ENCODE measurements around the gene FBN3. TPM values are rescaled to one million over a fixed set of nuclear protein-coding genes. Genes with fewer than 3 reads are reported as not detected.

The FBN3 gene
- total and polyA plus RNA-seq, 8 donors, result 0.08 to 0.55 TPM; not detected in 6

DNA sequence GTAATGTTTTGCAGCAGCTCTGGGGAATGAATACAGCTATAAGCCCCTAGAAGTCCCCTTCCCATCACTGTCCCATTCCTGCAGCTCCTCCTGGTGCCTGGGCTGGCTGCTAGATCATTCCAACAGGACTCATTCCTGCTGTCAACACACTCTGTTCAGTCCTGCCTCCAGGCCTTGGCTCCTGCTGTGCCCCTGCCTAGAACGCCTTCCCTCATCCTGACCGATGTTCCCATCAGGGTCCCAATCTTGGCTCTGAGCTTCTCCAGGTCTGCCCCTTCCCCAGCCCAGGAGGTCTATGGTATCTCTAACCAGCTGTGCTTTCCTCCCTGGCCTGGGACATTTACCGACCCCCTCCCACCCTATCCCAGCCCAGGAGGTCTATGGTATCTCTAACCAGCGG lies 48.1 kb downstream of the FBN3 start:
- H3K4me1 ChIP-seq, result no peaks in the 10 kb centered on the region
- H3K27ac ChIP-seq, result no peak overlapping the region
- H3K4me3 ChIP-seq, result no peak overlapping the region
- peaks cover 5 to 13% (median 11%) of the 10 kb centered on the region in 4 donors for H3K9me3 ChIP-seq
- no peak for DNase-seq
- no peak for TF ChIP-seq POLR2AphosphoS5 (IDR thresholded peaks at IDR 0.05)
- no peak for TF ChIP-seq POLR2A (IDR thresholded peaks at IDR 0.05)
- TF ChIP-seq, protein P1, sequence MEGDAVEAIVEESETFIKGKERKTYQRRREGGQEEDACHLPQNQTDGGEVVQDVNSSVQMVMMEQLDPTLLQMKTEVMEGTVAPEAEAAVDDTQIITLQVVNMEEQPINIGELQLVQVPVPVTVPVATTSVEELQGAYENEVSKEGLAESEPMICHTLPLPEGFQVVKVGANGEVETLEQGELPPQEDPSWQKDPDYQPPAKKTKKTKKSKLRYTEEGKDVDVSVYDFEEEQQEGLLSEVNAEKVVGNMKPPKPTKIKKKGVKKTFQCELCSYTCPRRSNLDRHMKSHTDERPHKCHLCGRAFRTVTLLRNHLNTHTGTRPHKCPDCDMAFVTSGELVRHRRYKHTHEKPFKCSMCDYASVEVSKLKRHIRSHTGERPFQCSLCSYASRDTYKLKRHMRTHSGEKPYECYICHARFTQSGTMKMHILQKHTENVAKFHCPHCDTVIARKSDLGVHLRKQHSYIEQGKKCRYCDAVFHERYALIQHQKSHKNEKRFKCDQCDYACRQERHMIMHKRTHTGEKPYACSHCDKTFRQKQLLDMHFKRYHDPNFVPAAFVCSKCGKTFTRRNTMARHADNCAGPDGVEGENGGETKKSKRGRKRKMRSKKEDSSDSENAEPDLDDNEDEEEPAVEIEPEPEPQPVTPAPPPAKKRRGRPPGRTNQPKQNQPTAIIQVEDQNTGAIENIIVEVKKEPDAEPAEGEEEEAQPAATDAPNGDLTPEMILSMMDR (IDR thresholded peaks at IDR 0.05), result no peak
- TF ChIP-seq EP300 (IDR thresholded peaks at IDR 0.05), result no peak
- H3K27me3 ChIP-seq, result no peaks in the 10 kb centered on the region
- intact Hi-C loops (cut with DNase I; ENCODE audit: low total_unique reads), result no loop called here
- no peaks in the 10 kb centered on the region for H3K36me3 ChIP-seq
- 84 to 93% (median 90%) methylated on average over 4 of the region's 4 CpGs for WGBS, 5 donors

DNA sequence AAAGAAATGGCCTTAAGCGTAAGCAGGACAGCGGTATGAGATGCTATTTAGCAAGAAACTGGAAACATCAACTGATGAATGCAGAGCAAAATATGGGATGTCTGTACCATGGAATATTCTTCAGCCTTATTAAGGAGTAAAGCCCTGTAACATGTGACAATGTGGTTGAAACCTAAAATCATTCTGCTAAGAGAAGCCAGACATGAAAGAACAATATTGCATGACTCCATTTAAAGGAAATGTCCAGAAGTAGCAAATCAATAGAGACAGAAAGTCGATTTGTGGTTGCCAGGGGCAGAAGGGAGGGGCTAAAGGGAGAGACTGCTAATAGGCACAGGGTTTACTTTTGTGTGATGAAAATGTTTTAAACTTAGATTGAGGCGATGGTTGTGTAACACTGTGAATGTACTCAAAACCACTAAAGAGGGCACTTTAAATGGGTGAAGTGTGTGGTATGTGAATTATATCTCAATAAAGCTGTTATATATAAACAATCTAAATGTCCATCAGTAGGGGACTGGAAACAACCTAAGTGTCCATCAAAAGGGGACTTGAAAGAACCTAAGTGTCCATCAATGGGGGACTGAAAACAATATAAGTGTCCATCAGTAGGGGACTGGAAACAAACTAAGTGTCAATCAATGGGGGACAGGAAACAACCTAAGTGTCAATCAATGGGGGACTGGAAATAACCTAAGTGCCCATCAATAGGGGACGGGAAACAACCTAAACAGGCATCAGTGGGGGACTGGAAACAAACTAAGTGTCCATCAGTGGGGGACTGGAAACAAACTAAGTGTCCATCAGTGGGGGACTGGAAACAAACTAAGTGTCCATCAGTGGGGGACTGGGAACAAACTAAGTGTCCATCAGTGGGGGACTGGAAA lies 51.5 kb downstream of the FBN3 start:
- peaks cover 24 to 46% (median 41%) of the 10 kb centered on the region in 4 donors for H3K9me3 ChIP-seq
- intact Hi-C loops (cut with DNase I; ENCODE audit: low total_unique reads), result no loop called here

DNA sequence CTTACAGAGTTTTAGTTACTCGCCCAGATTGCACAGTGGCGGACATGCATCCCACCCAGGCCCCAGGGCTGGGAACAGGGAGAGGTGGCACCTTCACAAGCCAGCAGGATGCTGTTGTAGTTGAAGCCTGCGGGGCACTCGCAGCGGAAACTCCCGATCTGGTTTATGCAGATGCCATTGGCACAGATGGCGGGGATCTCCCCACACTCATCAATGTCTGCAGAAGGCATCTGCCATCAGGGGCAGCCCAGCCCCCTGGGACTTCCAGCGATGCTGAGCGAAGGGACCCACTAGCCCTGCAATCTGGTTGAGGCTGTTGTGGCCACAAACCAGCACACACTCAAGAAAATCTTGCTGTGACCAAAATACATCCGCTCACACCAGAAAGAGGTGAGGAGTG lies 52.2 kb downstream of the FBN3 start:
- H3K4me1 ChIP-seq, result no peaks in the 10 kb centered on the region
- H3K27me3 ChIP-seq, result no peaks in the 10 kb centered on the region
- no peak for DNase-seq
- WGBS, 5 donors, result 89 to 98% (median 92%) methylated on average over 8 to 10 of the region's 10 CpGs
- H3K9me3 ChIP-seq, result peaks cover 24 to 46% (median 41%) of the 10 kb centered on the region in 4 donors
- no peak overlapping the region for H3K4me3 ChIP-seq
- H3K36me3 ChIP-seq, result no peaks in the 10 kb centered on the region
- no peak overlapping the region for H3K27ac ChIP-seq
- intact Hi-C loops (cut with DNase I; ENCODE audit: low total_unique reads), result no loop called here
- no peak for TF ChIP-seq POLR2AphosphoS5 (IDR thresholded peaks at IDR 0.05)
- TF ChIP-seq, protein P1 (IDR thresholded peaks at IDR 0.05), result no peak
- no peak for TF ChIP-seq EP300 (IDR thresholded peaks at IDR 0.05)
- no peak for TF ChIP-seq POLR2A (IDR thresholded peaks at IDR 0.05)

More for the DNA sequence above, 51.5 kb downstream of the FBN3 start:
- no peaks in the 10 kb centered on the region for H3K4me1 ChIP-seq
- WGBS, 5 donors, result 76 to 90% (median 80%) methylated on average over 5 of the region's 5 CpGs
- no peaks in the 10 kb centered on the region for H3K36me3 ChIP-seq
- H3K27me3 ChIP-seq, result no peaks in the 10 kb centered on the region
- H3K27ac ChIP-seq, result no peak overlapping the region
- DNase-seq, result no peak
- TF ChIP-seq POLR2AphosphoS5 (IDR thresholded peaks at IDR 0.05) (no peak), POLR2A (IDR thresholded peaks at IDR 0.05) (no peak), EP300 (IDR thresholded peaks at IDR 0.05) (no peak)
- TF ChIP-seq, protein P1 (IDR thresholded peaks at IDR 0.05), result no peak
- H3K4me3 ChIP-seq, result no peak overlapping the region

- Histone ChIP-seq H3K9me3 (peaks cover 24 to 50% (median 41%) of the 10 kb centered on the region in 4 donors), H3K27me3 (no peaks in the 10 kb centered on the region), H3K4me1 (no peaks in the 10 kb centered on the region), H3K4me3 (no peak overlapping the region), H3K27ac (no peak overlapping the region), H3K36me3 (no peaks in the 10 kb centered on the region)
- TF ChIP-seq POLR2AphosphoS5 (IDR thresholded peaks at IDR 0.05) (no peak), EP300 (IDR thresholded peaks at IDR 0.05) (no peak), POLR2A (IDR thresholded peaks at IDR 0.05) (no peak)
- TF ChIP-seq, protein P1 (IDR thresholded peaks at IDR 0.05), result no peak
- 93 to 100% (median 96%) methylated on average over 3 of the region's 3 CpGs for WGBS, 5 donors
- DNase-seq, result no peak
- intact Hi-C loops (cut with DNase I; ENCODE audit: low total_unique reads), result no loop called here
Observed at GRCh38 chr19:8096071-8096470, 53.3 kb downstream of the FBN3 start.

Data from stomach (tissue), 9 donors.